ENCODE results near the gene ASTN2.

The ASTN2 gene

DNA sequence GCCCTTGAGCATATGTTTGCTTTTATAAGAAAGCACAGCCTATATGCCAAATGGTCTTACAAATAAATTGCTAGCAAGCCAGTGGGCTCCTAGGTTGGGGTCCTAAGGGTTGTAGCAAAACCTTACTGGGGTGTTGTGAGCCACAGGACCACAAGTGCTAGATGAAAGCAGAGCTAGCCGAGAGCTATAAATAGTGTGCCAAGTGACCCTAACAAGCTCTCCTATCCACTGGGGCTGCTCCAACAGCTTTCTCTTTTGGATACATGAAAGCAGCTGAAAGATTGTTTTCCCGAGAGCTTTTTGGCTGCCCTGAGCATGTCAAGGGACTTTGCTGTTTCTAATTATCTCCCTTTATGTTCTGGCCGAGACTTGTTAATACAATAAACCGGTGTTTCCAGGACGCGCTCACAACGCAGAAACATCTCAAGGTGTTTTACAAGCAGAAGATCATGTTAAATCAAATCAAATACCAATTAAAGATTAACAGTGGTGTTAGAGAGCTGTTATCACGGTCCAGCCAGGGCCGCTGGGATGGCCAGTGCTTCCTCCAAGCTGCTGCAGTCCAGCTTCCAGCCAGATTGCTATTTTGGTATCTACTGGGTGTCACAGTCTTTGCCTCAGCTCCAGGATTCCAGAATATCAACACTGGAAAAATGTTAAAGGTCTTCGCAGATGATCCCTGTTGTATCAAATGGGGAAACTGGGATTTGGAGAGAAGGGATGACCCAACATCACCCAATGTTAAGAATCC is 351.0 kb downstream of the ASTN2 start:
- no peaks in the 10 kb centered on the region for H3K9me3 ChIP-seq (ENCODE audit: control insufficient read depth in 1 of 2, low read length in 2 of 2)
- H3K4me3 ChIP-seq (ENCODE audit: low read depth in 1 of 2, low read length in 2 of 2), result no peak overlapping the region
- no peak overlapping the region for H3K27ac ChIP-seq (ENCODE audit: low read length)
- no peaks in the 10 kb centered on the region for H3K27me3 ChIP-seq (ENCODE audit: low read depth, low read length)
- no peaks in the 10 kb centered on the region for H3K36me3 ChIP-seq (ENCODE audit: control insufficient read depth in 1 of 2, insufficient read depth in 2 of 2, low read length in 2 of 2)
- H3K4me1 ChIP-seq (ENCODE audit: control insufficient read depth in 1 of 2, insufficient read depth in 2 of 2, low read length in 2 of 2), result no peaks in the 10 kb centered on the region

- Histone ChIP-seq H3K36me3 (ENCODE audit: control insufficient read depth in 1 of 2, insufficient read depth in 2 of 2, low read length in 2 of 2) (no peaks in the 10 kb centered on the region), H3K4me3 (ENCODE audit: low read depth in 1 of 2, low read length in 2 of 2) (no peak overlapping the region), H3K4me1 (ENCODE audit: control insufficient read depth in 1 of 2, insufficient read depth in 2 of 2, low read length in 2 of 2) (no peaks in the 10 kb centered on the region), H3K27me3 (ENCODE audit: low read depth, low read length) (no peaks in the 10 kb centered on the region), H3K27ac (ENCODE audit: low read length) (no peak overlapping the region), H3K9me3 (ENCODE audit: control insufficient read depth in 1 of 2, low read length in 2 of 2) (no peaks in the 10 kb centered on the region)
Observed at GRCh38 chr9:117060963-117061362, 353.9 kb downstream of the ASTN2 start.

- Histone ChIP-seq H3K27me3 (ENCODE audit: low read depth, low read length) (no peaks in the 10 kb centered on the region), H3K4me3 (ENCODE audit: low read depth in 1 of 2, low read length in 2 of 2) (no peak overlapping the region), H3K9me3 (ENCODE audit: control insufficient read depth in 1 of 2, low read length in 2 of 2) (no peaks in the 10 kb centered on the region), H3K27ac (ENCODE audit: low read length) (no peak overlapping the region), H3K4me1 (ENCODE audit: control insufficient read depth in 1 of 2, insufficient read depth in 2 of 2, low read length in 2 of 2) (no peaks in the 10 kb centered on the region), H3K36me3 (ENCODE audit: control insufficient read depth in 1 of 2, insufficient read depth in 2 of 2, low read length in 2 of 2) (no peaks in the 10 kb centered on the region)
Observed at GRCh38 chr9:117050007-117050406, 364.9 kb downstream of the ASTN2 start.

- Histone ChIP-seq H3K9me3 (ENCODE audit: control insufficient read depth in 1 of 2, low read length in 2 of 2) (no peaks in the 10 kb centered on the region), H3K36me3 (ENCODE audit: control insufficient read depth in 1 of 2, insufficient read depth in 2 of 2, low read length in 2 of 2) (no peaks in the 10 kb centered on the region), H3K4me1 (ENCODE audit: control insufficient read depth in 1 of 2, insufficient read depth in 2 of 2, low read length in 2 of 2) (no peaks in the 10 kb centered on the region), H3K4me3 (ENCODE audit: low read depth in 1 of 2, low read length in 2 of 2) (no peak overlapping the region), H3K27me3 (ENCODE audit: low read depth, low read length) (no peaks in the 10 kb centered on the region), H3K27ac (ENCODE audit: low read length) (no peak overlapping the region)
Observed at GRCh38 chr9:117046666-117047327, 368.1 kb downstream of the ASTN2 start.

DNA sequence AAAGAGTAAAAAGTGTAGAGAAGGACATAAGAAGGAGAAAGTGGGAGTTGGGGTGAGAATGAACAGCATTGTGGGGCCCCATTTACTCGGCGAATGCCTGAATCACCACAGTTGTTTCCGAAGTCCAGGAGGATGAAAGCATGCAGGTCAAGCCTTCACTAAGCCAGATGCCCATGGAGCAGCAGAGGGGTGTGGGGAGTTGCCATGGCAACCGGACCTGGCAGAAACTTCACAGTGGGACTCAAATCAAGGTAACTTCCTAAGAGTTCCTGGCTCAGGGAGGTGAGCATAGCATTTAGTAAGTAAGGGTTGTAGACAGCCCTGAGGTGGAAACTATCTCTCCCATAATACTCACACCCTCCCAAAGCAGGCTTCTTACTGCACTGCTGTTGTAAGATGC is 370.6 kb downstream of the ASTN2 start:
- no peaks in the 10 kb centered on the region for H3K4me1 ChIP-seq (ENCODE audit: control insufficient read depth in 1 of 2, insufficient read depth in 2 of 2, low read length in 2 of 2)
- no peaks in the 10 kb centered on the region for H3K36me3 ChIP-seq (ENCODE audit: control insufficient read depth in 1 of 2, insufficient read depth in 2 of 2, low read length in 2 of 2)
- H3K27ac ChIP-seq (ENCODE audit: low read length), result no peak overlapping the region
- no peak overlapping the region for H3K4me3 ChIP-seq (ENCODE audit: low read depth in 1 of 2, low read length in 2 of 2)
- H3K27me3 ChIP-seq (ENCODE audit: low read depth, low read length), result no peaks in the 10 kb centered on the region
- no peaks in the 10 kb centered on the region for H3K9me3 ChIP-seq (ENCODE audit: control insufficient read depth in 1 of 2, low read length in 2 of 2)

DNA sequence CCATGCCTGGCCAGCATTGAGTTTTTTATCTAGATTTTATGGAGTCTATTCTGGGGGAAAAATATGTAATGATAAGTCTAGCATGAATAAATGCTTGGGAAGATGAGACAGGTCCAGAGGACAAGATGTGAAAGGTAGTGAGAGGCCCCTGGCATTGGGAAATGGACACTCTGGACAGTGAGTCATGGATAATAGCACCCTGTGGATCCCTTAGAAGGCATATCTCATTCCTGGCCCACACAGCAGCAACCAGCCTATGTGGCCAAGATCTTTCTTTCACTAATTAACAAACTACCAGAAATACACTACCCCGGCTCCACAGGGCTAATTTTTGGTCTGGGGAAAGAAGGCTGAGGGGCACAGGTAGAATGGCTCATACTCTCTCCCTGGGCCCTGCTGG is 371.7 kb downstream of the ASTN2 start:
- H3K9me3 ChIP-seq (ENCODE audit: control insufficient read depth in 1 of 2, low read length in 2 of 2), result no peaks in the 10 kb centered on the region
- no peak overlapping the region for H3K4me3 ChIP-seq (ENCODE audit: low read depth in 1 of 2, low read length in 2 of 2)
- H3K4me1 ChIP-seq (ENCODE audit: control insufficient read depth in 1 of 2, insufficient read depth in 2 of 2, low read length in 2 of 2), result no peaks in the 10 kb centered on the region
- no peak overlapping the region for H3K27ac ChIP-seq (ENCODE audit: low read length)
- no peaks in the 10 kb centered on the region for H3K27me3 ChIP-seq (ENCODE audit: low read depth, low read length)
- H3K36me3 ChIP-seq (ENCODE audit: control insufficient read depth in 1 of 2, insufficient read depth in 2 of 2, low read length in 2 of 2), result no peaks in the 10 kb centered on the region

GRCh38 chr9:117035546-117035945 is 379.3 kb downstream of the ASTN2 start:
- Histone ChIP-seq H3K27me3 (ENCODE audit: low read depth, low read length) (no peaks in the 10 kb centered on the region), H3K36me3 (ENCODE audit: control insufficient read depth in 1 of 2, insufficient read depth in 2 of 2, low read length in 2 of 2) (no peaks in the 10 kb centered on the region), H3K9me3 (ENCODE audit: control insufficient read depth in 1 of 2, low read length in 2 of 2) (no peaks in the 10 kb centered on the region), H3K4me3 (ENCODE audit: low read depth in 1 of 2, low read length in 2 of 2) (no peak overlapping the region), H3K27ac (ENCODE audit: low read length) (no peak overlapping the region), H3K4me1 (ENCODE audit: control insufficient read depth in 1 of 2, insufficient read depth in 2 of 2, low read length in 2 of 2) (no peaks in the 10 kb centered on the region)

DNA sequence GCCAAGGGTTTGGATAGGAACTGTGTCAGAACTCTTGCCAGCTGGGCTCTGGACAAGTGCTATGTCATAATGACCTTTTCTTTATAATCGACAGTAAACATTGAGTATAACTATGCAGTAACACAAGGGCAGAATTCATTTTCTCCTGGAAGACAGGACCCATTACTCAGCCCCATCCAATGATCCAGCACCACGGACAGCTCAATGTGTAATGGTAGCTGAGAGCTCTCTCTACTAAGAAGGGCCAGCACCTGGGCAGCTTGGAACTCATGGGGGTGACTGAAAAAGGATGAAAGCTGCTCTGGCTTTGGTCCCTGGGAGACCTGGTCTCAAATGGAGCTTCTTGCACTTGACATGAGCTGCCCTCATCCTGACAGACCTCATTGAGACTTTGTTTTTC is 380.0 kb downstream of the ASTN2 start:
- H3K27me3 ChIP-seq (ENCODE audit: low read depth, low read length), result no peaks in the 10 kb centered on the region
- H3K4me1 ChIP-seq (ENCODE audit: control insufficient read depth in 1 of 2, insufficient read depth in 2 of 2, low read length in 2 of 2), result no peaks in the 10 kb centered on the region
- H3K36me3 ChIP-seq (ENCODE audit: control insufficient read depth in 1 of 2, insufficient read depth in 2 of 2, low read length in 2 of 2), result no peaks in the 10 kb centered on the region
- no peak overlapping the region for H3K4me3 ChIP-seq (ENCODE audit: low read depth in 1 of 2, low read length in 2 of 2)
- no peak overlapping the region for H3K27ac ChIP-seq (ENCODE audit: low read length)
- H3K9me3 ChIP-seq (ENCODE audit: control insufficient read depth in 1 of 2, low read length in 2 of 2), result no peaks in the 10 kb centered on the region

- Histone ChIP-seq H3K36me3 (ENCODE audit: control insufficient read depth in 1 of 2, insufficient read depth in 2 of 2, low read length in 2 of 2) (no peaks in the 10 kb centered on the region), H3K4me1 (ENCODE audit: control insufficient read depth in 1 of 2, insufficient read depth in 2 of 2, low read length in 2 of 2) (no peaks in the 10 kb centered on the region), H3K9me3 (ENCODE audit: control insufficient read depth in 1 of 2, low read length in 2 of 2) (no peaks in the 10 kb centered on the region), H3K27me3 (ENCODE audit: low read depth, low read length) (no peaks in the 10 kb centered on the region), H3K4me3 (ENCODE audit: low read depth in 1 of 2, low read length in 2 of 2) (no peak overlapping the region), H3K27ac (ENCODE audit: low read length) (no peak overlapping the region)
Observed at GRCh38 chr9:117030254-117030768, 384.5 kb downstream of the ASTN2 start.

- no peaks in the 10 kb centered on the region for H3K36me3 ChIP-seq (ENCODE audit: control insufficient read depth in 1 of 2, insufficient read depth in 2 of 2, low read length in 2 of 2)
- H3K4me3 ChIP-seq (ENCODE audit: low read depth in 1 of 2, low read length in 2 of 2), result no peak overlapping the region
- H3K4me1 ChIP-seq (ENCODE audit: control insufficient read depth in 1 of 2, insufficient read depth in 2 of 2, low read length in 2 of 2), result no peaks in the 10 kb centered on the region
- H3K27me3 ChIP-seq (ENCODE audit: low read depth, low read length), result no peaks in the 10 kb centered on the region
- H3K9me3 ChIP-seq (ENCODE audit: control insufficient read depth in 1 of 2, low read length in 2 of 2), result no peaks in the 10 kb centered on the region
- H3K27ac ChIP-seq (ENCODE audit: low read length), result no peak overlapping the region
Observed at GRCh38 chr9:117029341-117029740, 385.5 kb downstream of the ASTN2 start.

GRCh38 chr9:117028103-117028858 is 386.6 kb downstream of the ASTN2 start:
- H3K4me3 ChIP-seq (ENCODE audit: low read depth in 1 of 2, low read length in 2 of 2), result no peak overlapping the region
- H3K9me3 ChIP-seq (ENCODE audit: control insufficient read depth in 1 of 2, low read length in 2 of 2), result no peaks in the 10 kb centered on the region
- no peaks in the 10 kb centered on the region for H3K36me3 ChIP-seq (ENCODE audit: control insufficient read depth in 1 of 2, insufficient read depth in 2 of 2, low read length in 2 of 2)
- no peaks in the 10 kb centered on the region for H3K4me1 ChIP-seq (ENCODE audit: control insufficient read depth in 1 of 2, insufficient read depth in 2 of 2, low read length in 2 of 2)
- no peaks in the 10 kb centered on the region for H3K27me3 ChIP-seq (ENCODE audit: low read depth, low read length)
- no peak overlapping the region for H3K27ac ChIP-seq (ENCODE audit: low read length)
